ENCODE results near the gene LCP2.

LCP2 gene

GRCh38 chr5:170316937-170317336 lies 19.4 kb upstream of the LCP2 start:
- DNase-seq (ENCODE audit: extremely low read depth in 1 of 2, low read depth in 1 of 2), result no peak

GRCh38 chr5:170315154-170315553 lies 17.6 kb upstream of the LCP2 start:
- DNase-seq (ENCODE audit: extremely low read depth in 1 of 2, low read depth in 1 of 2), result no peak

- DNase-seq (ENCODE audit: extremely low read depth in 1 of 2, low read depth in 1 of 2), result no peak
These were observed 17.0 kb upstream of the LCP2 start for GRCh38 chr5:170314541-170315095.

- DNase-seq (ENCODE audit: extremely low read depth in 1 of 2, low read depth in 1 of 2), result no peak
These were observed 16.2 kb upstream of the LCP2 start for GRCh38 chr5:170313816-170314215.

- no peak for DNase-seq (ENCODE audit: extremely low read depth in 1 of 2, low read depth in 1 of 2)
These were observed 15.8 kb upstream of the LCP2 start for GRCh38 chr5:170313344-170313743.

- DNase-seq (ENCODE audit: extremely low read depth in 1 of 2, low read depth in 1 of 2), result peak in 1 of 2 donors; percentile 78
These were observed 15.1 kb upstream of the LCP2 start for GRCh38 chr5:170312666-170313065.

GRCh38 chr5:170312301-170312595 lies 14.7 kb upstream of the LCP2 start:
- DNase-seq (ENCODE audit: extremely low read depth in 1 of 2, low read depth in 1 of 2), result no peak

- no peak for DNase-seq (ENCODE audit: extremely low read depth in 1 of 2, low read depth in 1 of 2)
These were observed 14.1 kb upstream of the LCP2 start for GRCh38 chr5:170311511-170312300.

GRCh38 chr5:170310256-170310926 lies 12.8 kb upstream of the LCP2 start:
- no peak for DNase-seq (ENCODE audit: extremely low read depth in 1 of 2, low read depth in 1 of 2)

- no peak for DNase-seq (ENCODE audit: extremely low read depth in 1 of 2, low read depth in 1 of 2)
These were observed 11.1 kb upstream of the LCP2 start for GRCh38 chr5:170308686-170309085.

- DNase-seq (ENCODE audit: extremely low read depth in 1 of 2, low read depth in 1 of 2), result no peak
These were observed 10.2 kb upstream of the LCP2 start for GRCh38 chr5:170307575-170308465.

- DNase-seq (ENCODE audit: extremely low read depth in 1 of 2, low read depth in 1 of 2), result no peak
These were observed 8.8 kb upstream of the LCP2 start for GRCh38 chr5:170306381-170306831.

- no peak for DNase-seq (ENCODE audit: extremely low read depth in 1 of 2, low read depth in 1 of 2)
These were observed 8.1 kb upstream of the LCP2 start for GRCh38 chr5:170305646-170306025.

GRCh38 chr5:170305016-170305645 lies 7.6 kb upstream of the LCP2 start:
- DNase-seq (ENCODE audit: extremely low read depth in 1 of 2, low read depth in 1 of 2), result no peak

GRCh38 chr5:170303549-170303948 lies 6.0 kb upstream of the LCP2 start:
- DNase-seq (ENCODE audit: extremely low read depth in 1 of 2, low read depth in 1 of 2), result no peak

GRCh38 chr5:170302653-170303501 lies 5.3 kb upstream of the LCP2 start:
- no peak for DNase-seq (ENCODE audit: extremely low read depth in 1 of 2, low read depth in 1 of 2)

- no peak for DNase-seq (ENCODE audit: extremely low read depth in 1 of 2, low read depth in 1 of 2)
These were observed 4.5 kb upstream of the LCP2 start for GRCh38 chr5:170301981-170302652.

GRCh38 chr5:170301149-170301548 lies 3.6 kb upstream of the LCP2 start:
- DNase-seq (ENCODE audit: extremely low read depth in 1 of 2, low read depth in 1 of 2), result no peak

- no peak for DNase-seq (ENCODE audit: extremely low read depth in 1 of 2, low read depth in 1 of 2)
These were observed 2.9 kb upstream of the LCP2 start for GRCh38 chr5:170300361-170301013.

All from stimulated activated CD8-positive, alpha-beta memory T cell treated with anti-CD3 and anti-CD28 coated beads, Interleukin-7, amount 100 ng/mL, for 48 hours (primary cell).